Esophagus mucosa (tissue), 1 donor: Measurements from ENCODE around the gene ZKSCAN4. TPM values are rescaled to one million over a fixed set of nuclear protein-coding genes. Genes with fewer than 3 reads are reported as not detected.
A peak's percentile ranks its signal among the peaks of the same experiment; 100 is the strongest.

Experiments used
- ATAC-seq: fragments of 200-7000 bp; cut with Tn5 transposase; one replicate; pipeline ENCODE4 v1.9.1; 2020
- total RNA-seq: library from RNA; stranded (reverse); gene quantifications from one replicate; pipeline ENCODE4 v1.2.4, GENCODE V29; 2023
- donor health status: DM: yes; HTN: yes; CAD: no.

ZKSCAN4 gene
- 2.6 TPM for total RNA-seq

DNA sequence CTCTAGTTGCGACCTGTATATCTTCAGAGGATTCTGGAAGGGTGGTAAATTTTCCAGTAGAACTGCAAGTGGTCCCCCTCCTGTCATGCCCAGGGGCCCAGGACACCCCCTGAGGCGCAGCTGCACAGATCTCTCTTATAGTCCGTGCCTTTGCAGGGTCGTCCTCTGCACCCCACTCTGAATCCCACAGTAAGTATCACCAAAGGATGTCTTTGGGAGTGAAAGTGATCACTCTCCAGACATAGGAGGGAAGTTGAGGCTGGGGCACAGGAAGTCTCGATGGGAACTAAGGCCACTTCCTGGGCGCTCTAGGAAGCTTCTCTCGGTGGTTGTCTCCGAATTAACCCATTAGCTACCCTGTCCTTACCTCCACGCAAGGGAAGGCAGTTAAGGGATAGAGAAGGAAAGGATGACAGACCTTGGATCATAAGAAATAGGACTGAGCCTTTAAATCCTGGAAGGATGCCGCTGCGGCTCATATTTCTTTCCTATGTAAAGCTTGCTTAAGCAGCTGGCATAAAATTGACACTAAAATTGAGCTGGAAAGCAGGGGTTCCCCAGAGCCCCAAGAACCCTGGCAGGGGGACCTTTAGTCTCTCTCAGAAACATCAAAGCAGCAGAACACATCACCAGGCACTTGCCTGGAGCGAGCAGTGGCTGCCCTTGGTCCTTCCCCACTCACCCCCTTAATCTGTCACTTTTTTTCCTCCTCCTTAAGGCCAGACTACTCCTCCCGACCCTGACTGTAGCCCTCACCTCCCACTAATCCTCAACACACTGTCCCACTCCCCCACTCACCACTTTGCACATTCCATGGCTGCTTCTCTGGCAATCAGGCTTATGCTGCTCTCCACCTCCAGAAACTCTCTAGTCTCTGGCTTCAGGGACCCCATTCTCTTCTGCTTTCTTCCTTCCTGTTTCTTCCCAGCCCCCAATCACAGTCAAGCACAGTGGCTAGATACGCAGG is at the start of gene ZKSCAN4:
Gene ZKSCAN4, minus strand, starts transcription at position 261 of the 967 bp plus-strand sequence. CDS start 289 bp downstream, outside the sequence.
- peak; percentile 92 for ATAC-seq

DNA sequence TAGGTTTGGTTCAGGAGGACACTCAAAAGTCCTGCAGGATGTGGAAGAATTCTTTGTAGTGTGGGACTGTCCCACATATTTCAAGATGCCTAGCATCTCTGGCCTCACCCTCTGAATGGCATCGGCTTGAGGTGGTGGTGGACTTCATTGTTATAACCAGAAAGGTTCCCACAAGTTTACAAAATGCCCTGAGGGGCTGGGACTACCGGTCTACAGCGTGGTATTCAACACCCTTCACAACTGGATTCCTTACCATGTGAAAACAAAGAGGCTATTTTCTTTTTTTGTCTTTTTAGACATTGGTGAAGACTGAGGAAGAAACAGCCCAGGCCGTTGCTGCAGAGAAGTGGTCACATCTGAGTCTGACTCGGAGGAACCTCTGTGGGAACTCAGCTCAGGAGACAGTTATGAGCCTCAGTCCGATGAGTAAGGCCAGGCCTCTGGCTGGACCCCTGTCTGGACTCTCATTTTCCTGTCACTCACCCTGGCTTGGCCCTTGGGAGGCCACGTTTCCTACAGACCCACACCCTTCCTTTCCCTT is 44.5 kb upstream of the ZKSCAN4 start:
- ATAC-seq: no peak

DNA sequence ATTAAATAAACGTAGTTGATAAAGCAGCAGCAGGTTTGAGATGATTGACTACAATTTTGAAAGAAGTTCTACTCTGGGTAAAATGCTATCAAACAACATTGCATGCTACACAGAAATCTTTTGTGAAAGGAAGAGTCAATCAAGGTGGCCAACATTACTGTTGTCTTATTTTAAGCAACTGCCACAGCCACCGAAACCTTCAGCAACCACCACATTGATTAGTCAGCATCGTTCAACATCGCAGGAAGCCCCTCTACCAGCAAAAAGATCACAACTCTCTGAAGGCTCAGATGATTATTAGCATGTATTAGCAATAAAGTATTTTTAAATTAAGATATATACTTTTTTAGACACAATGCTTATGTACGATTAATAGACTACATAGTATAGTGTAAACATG is 43.3 kb upstream of the ZKSCAN4 start:
- ATAC-seq: no peak

DNA sequence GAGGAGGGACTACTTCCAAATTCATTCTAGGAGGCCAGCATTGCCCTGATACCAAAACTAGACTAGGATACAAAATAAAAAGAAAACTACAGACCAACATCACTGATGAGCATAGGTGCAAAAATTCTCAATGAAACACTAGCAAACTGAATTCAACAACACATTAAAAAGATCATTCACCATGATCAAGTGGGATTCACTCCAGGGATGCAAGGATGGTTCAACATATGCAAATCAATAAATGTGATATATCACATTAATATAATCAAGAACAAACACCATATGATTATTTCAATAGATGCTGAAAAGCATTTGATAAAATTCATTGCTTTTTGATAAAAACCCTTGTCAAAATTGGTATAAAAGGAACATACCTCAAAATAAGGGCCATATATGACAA is 39.5 kb upstream of the ZKSCAN4 start:
- ATAC-seq: no peak

DNA sequence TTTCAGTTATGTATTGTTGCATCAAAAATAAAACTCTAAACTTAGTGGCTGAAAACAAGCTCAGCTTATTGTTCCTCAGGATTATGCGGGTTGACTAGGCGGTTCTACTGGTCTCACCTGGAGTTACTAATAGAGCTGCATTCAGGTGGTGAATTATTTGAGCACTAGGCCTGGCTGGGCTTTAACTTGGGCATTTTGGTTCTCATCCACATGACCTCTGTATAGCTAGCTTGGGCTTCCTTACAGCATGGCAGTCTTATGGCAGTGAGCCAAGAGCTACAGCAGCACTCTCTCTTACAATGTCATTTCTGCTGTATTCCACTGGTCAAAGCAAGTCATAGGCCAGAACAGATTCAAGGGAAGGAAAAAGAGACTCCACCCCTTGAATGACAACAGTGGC is 30.9 kb upstream of the ZKSCAN4 start:
- ATAC-seq: peak; percentile 71

DNA sequence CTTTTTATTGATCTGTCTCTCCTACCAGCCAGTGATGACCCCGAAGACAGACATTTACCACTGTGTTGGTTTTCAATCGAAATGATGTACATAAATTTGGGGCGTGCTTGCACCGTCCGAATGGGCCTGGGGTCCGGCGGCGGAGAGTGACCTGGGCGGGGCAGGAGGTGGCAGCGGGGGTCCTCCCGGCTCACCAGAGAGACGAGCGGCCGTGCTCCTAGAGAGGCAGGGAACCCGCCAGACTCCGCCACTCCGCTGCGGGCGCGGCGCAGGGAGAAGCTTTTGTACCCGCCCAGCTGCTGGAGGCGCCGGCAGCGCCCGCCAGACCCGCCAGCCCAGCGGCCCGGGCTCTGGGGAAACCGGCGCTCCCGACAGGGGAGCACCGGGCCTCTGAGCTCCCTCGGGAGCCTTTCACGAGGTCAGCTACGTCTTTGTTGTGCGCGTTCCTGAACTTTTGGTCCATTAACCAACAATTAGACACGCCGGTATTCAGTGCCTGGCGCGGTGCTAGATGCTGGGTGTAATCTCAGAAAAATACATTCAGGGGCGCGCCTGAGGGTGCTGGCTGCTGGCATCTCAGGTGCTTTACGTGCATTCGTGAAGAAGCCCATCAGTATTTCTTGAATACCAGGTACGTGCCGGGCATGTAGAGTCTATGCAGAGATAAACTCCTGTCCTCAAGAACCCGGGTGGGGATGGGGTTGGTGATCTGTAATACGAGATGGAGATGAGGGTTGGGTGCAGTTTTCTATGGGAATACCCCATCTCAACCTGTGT is 29.4 kb upstream of the ZKSCAN4 start, which contains the start of gene PGBD1:
Gene PGBD1, plus strand, starts transcription at position 285 of the 777 bp plus-strand sequence. CDS start 2,242 bp downstream, outside the sequence.
- ATAC-seq: peak; percentile 69

DNA sequence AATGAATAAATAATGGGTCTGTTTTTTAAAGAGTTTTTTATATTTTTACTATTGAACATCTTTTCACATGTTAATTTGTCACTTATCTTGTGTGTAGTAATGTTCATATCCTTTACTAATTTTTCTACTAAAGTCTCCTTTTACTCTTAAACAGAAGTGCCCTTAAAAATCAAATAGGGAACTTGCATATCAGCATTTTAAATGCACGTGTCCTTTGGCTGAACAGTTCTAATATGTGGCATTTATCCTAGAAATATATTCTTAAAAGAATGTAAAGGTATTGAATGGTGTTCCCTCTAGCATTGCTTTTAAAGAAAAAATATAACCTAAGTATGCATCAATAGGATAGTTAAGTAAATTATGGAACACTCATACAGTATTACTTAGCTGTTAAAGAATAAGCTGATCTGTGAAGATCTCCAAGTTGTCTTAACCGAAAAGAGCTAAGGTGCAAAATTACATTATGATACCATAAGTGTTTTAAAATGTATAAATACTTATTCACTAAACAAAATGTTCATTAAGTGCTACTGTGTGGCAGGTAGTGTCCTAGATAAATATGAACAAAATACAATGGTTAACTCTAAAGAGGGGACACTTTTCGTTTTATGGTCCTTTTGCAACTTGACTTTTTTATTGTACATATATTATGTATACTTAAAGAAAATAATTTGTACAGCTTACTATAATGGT is 28.7 kb upstream of the ZKSCAN4 start:
- ATAC-seq: no peak

DNA sequence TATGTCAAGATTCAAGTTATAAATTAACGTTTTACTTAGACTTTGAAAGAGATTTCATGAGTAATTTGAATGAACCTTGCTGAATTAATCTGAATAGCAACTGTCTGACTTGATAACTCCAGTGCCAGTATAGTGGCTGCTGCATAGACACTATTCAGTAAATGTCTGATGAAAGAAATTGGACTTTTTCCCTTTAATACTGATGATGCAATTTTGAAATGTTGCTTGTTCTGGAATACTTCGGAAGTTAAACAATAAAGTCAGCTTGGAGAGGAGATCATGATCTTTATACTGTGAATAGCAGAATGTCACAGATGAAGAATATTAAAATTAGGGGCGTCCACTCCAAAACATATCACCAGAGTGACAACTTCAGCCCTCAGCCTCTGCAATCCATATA is 25.7 kb upstream of the ZKSCAN4 start:
- ATAC-seq: no peak

DNA sequence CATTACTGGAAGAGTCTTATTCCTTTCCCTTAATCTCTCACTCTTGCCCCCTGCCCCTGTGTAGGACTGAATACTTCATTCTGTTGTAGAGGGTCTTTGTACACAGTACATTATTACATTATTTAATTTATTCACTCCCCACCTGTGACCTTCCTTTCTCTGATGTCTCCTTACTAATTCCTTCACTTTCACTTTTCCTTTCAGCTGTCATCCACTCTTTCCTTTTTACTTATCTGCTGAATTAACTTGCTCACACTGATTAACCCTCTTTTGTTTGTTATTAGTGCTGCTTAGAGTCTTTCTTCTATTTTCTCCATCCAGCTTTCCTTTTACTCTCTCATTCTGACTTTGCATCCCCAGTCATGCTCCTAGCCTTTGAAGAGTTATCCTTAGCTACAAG is 22.8 kb upstream of the ZKSCAN4 start:
- no peak for ATAC-seq

DNA sequence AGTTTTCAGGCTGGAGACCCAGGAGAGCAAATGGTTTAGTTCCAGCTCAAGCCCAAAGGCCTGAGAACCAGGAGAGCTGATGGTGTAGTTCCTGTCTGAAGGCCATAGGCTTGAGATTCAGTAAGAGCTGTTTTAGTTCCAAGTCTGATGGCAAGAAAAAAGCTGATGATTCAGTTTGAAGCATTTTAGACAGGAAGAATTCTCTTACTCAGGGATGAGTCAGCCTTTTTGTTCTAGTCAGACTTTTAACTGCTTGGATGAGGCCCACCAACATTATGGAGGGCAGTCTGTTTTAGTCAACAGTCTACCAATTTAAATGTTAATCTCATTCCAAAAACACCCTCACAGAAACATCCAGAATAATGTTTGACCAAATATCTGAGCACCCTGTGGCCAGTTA is 17.4 kb upstream of the ZKSCAN4 start:
- ATAC-seq: peak; percentile 43

DNA sequence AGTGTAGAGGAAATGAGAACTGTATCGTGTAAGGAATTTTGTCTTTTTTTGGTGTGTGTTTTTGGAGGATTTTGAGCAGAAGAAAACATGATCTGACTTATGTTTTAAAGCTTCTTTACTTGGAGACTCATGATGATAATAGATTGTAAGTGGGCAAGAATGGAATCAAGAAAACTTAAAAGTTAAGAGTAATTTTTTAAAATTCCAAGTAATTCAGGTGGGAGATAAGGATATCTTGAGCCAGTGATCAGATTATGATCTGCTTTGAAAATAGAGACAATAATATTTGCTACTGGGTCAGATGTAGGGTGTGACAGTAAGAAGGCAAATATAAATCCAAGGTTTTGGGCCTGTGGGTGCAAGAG is 15.6 kb upstream of the ZKSCAN4 start:
- ATAC-seq: no peak

DNA sequence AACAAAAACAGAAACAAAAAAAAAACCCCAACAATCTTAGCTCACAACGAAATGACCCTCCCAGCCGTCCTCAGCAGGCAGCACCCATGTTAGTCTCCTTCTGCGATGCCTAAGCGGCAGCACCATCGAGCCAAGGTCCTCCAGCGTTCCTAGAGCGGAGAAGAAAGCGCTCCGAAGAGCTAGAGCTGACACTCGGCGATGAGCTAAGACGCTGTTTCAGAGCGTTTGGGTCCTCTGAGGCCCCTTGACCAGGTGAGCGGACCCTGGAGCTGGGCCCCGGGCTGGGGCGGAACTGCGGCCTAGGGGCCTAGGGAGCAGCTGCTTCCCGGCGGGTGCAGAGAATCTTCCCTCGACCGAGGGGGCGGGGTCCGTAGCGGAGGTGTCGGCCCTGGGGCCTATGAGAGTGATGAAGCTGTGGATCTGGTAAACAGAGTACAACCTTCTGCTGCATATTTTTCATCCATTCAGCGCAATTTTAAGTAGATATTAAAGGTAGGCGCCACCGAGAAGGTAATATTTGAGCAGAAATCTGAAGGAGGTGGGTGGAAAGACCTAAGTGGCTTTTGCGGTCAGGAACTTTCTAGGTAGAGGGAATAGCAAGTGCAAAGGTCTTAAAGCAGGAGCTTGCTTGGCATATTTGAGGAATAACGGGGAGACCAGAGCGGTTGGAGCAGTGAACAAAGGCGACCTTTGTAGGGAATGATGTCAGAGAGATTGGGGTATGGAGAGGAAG is 15.1 kb upstream of the ZKSCAN4 start, which contains the start of gene ZSCAN26:
Gene ZSCAN26, plus strand, starts transcription at position 182 of the 733 bp plus-strand sequence. CDS start 4,777 bp downstream, outside the sequence.
- peak; percentile 91 for ATAC-seq

DNA sequence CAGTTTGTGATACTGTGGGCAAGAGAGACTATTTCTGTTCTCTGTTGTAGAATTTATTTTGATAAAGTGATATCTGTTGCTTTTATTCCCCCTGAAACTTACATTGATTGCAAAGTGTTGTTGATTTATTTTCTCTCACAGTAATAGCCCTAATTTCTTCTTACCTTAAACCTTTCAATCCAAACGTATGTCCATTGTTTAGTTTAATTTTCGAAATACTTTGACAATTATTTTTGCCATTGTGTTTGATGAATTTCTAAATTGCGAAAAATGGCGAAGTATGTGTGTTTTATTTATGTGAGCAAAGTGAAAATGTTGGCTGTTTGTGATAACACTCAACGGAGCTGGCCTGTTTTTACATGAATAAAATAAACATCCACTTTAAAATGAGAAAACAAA is 14.5 kb upstream of the ZKSCAN4 start:
- no peak for ATAC-seq

DNA sequence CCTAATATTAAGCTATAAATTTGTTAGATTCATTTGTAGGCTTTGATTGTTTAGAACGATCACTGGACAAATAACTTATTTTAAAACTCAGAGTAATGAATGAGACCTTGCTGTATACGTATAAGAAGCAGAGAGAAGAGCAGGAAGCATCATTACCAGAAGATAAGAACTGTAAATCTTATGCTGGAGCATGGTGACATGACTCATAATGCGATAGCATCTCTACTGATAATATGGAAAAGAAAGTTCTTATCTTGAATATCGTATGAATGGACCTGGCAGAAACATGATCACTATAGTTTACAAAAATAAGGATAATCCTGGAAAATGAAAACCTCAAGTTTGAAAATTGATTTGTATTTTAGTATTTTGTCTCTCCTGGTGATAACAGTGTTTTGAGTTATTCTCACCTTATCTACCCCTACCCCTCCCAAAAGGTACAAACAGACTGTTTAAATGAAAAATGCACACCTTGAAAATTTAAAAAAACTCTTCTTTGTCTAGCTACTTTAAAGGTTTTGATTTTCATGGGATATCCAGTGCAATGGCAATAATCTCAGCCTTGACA is 12.8 kb upstream of the ZKSCAN4 start:
- ATAC-seq: no peak

DNA sequence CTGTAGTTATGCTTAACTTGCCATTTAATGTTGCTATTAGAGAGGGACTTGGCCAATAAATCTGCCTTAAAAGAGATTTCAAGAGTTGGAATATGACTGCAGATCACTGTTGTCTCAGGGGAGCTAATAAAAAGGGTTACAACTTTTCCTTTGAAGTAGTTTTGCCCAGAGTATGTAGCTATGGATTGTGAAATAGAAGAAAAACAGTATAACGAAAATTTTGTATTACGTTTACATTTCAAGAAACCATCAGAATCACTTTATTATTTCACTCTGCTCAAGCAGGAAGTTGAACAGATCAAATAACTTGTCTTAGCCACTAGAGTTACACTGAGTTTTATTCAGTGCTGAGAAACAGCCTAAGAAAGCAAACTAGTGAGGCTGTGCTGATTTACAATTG is 11.9 kb upstream of the ZKSCAN4 start:
- no peak for ATAC-seq

DNA sequence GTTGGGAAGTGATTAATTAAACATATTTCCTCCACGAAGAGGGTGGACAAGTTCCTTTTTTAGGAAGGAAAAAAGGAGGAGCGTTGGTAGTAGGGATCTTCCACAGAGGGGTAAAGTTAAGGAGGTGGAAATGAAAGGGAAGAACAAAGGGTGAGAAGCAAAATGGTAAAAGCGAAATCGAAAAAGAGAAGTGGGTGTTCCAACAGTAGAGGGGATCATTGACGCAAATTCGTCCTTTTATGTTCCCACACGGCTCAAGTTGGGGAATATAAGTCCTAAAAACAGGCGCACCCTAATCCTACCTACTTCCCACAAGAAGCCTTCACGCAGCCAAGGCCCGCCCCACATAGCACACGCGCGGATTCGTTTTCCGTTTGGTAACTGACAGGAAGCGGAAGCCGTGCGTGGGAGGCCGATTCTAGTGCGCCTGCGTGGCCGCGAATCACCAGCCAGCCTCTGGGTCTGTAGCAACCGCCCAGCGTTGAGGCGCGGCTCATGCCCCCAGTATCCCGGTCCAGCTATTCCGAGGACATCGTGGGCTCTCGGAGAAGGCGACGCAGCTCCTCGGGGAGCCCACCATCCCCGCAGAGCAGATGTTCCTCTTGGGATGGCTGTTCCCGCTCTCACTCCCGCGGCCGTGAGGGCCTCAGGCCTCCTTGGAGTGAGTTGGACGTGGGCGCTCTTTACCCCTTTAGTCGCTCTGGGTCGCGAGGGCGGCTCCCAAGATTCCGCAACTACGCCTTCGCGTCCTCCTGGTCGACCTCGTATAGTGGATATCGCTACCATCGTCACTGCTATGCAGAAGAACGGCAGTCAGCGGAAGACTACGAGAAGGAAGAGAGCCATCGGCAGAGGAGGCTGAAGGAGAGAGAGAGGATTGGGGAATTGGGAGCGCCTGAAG is 7.1 kb upstream of the ZKSCAN4 start, which contains the start of gene NKAPL:
Gene NKAPL, plus strand, starts transcription at position 421 of the 901 bp plus-strand sequence. Its CDS starts 75 bp downstream, at position 496.
- ATAC-seq: peak; percentile 49

DNA sequence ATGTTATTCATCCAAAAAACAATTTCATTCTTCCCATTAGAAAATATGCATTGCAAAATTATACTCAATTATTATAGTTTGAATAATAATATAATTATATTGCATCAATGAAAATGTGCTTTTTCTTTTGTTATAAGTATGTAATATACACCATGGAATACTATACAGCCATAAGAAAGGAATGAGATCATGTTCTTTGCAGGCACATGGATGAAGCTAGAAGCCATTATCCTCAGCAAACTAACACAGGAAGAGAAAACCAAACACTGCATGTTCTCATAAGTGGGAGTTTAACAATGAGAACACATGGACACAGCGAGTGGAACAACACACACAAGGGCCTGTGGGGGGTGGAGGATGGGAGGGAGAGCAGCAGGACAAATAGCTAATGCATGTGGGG is 5.0 kb upstream of the ZKSCAN4 start:
- ATAC-seq: no peak

DNA sequence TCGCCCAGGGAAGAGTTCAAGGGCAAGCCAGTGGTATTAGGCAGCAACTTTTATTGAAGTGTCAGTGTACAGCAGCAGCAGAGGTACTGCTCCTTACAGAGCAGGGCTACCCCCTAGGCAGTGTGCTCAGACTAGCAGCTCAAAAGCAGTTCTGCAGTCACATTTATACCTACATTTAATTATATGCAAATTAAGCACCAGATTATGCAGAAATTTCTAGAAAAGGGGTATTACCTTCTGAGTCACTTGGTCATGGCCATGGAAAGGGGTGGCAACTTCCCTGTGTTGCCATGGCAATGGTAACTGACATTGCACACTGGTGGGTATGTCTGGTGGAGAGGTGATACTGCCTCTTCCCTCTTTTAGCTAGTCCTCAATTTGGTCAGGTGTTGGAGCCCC is 2.1 kb upstream of the ZKSCAN4 start:
- no peak for ATAC-seq

DNA sequence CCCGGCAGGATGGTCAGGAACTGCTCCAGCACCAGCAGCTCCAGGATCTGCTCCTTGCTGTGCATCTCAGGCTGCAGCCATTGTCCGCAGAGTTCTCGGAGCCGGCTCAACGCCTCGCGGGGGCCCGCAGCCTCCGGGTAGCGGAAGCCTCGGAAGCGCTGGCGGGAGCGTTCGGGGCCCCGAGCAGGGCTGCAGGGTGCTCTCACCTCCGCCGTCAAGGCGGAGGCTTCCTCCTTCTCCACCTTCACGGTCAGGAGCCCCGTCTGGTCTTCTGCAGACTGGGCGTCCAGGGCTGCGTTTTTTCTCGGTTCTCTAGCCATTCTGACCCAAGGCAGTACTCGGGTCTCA is 434 bp downstream of the ZKSCAN4 start:
- peak; percentile 38 for ATAC-seq

DNA sequence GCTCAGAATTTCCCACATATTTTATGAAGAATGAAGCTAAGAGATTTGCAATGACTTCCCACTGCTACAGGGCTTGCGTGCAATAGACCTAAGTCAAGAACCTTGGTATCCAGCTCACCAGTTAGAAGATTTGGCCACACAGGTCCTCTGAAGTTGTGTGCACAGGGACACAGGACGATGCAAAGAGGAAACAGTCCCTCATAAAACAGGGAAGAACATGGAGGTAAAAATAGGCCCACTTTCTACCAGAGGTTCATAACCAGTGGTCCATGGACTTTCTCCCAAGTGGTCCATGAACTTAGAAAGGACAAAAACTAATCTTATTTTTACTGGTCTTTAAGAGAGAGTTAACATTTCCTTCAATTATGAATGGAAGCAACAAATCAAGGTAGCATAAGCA is 1.3 kb downstream of the ZKSCAN4 start:
- no peak for ATAC-seq
